Gastroesophageal sphincter (tissue), 4 donors: Measurements from ENCODE around the gene HHAT. TPM values are rescaled to one million over a fixed set of nuclear protein-coding genes. Genes with fewer than 3 reads are reported as not detected.

Experiments used
- ATAC-seq: fragments of 150-250 bp; one replicate; pipeline ENCODE4 v1.9.1; 2016; ENCODE audit warnings: mild to moderate bottlenecking, moderate library complexity
- H3K27ac ChIP-seq, 4 donors: fragments of 200-600 bp; sonication (generic) in 3 of 4; 1 replicate in 3 of 4; 2 replicates in 1 of 4; pipeline ENCODE4 v1.5.1; 2016 to 2019
- H3K27me3 ChIP-seq: fragments of 200-600 bp; sonication (generic); one replicate; pipeline ENCODE4 v1.5.1; 2019
- H3K36me3 ChIP-seq, 2 donors: fragments of 200-600 bp; sonication (generic); one replicate each; pipeline ENCODE4 v1.5.1; 2019; ENCODE audit warnings: control low read depth in 1 of 2
- H3K4me1 ChIP-seq, 3 donors: fragments of 200-600 bp; sonication (generic); 1 replicate in 2 of 3; 2 replicates in 1 of 3; pipeline ENCODE4 v1.5.1; 2016 to 2019; ENCODE audit warnings: control low read depth in 2 of 3
- H3K4me3 ChIP-seq, 2 donors: fragments of 200-600 bp; sonication (generic); one replicate each; pipeline ENCODE4 v1.5.1; 2019; ENCODE audit warnings: mild to moderate bottlenecking in 1 of 2, moderate library complexity in 1 of 2
- H3K9me3 ChIP-seq, 3 donors: fragments of 200-600 bp; sonication (generic); one replicate each; pipeline ENCODE4 v1.5.1; 2017 to 2019; ENCODE audit warnings: control low read depth in 2 of 3
- CTCF ChIP-seq, 4 experiments: fragments of 200-600 bp in 2 of 4; fragments of 450-650 bp in 2 of 4; sonication (generic) in 1 of 4; IDR thresholded peaks; one replicate each; pipeline ENCODE4 v1.5.1; 2017 to 2019; ENCODE audit warnings: antibody characterized with exemption in 4 of 4, mild to moderate bottlenecking in 2 of 4, moderate library complexity in 2 of 4
- EP300 ChIP-seq: sonication (generic); formaldehyde crosslinking; IDR thresholded peaks from one replicate; pipeline ENCODE4 v1.6.1; 2017; ENCODE audit warnings: antibody characterized with exemption, mild to moderate bottlenecking
- POLR2A ChIP-seq, 2 donors: fragments of 450-650 bp; IDR thresholded peaks; one replicate each; pipeline ENCODE4 v1.6.1; 2017; ENCODE audit warnings: antibody characterized with exemption in 2 of 2, mild to moderate bottlenecking in 2 of 2, moderate library complexity in 1 of 2
- POLR2AphosphoS5 ChIP-seq: sonication (generic); formaldehyde crosslinking; IDR thresholded peaks from one replicate; pipeline ENCODE4 v1.6.1; 2017; ENCODE audit warnings: antibody characterized with exemption
- WGBS, 2 donors: methylation state at CpG; one replicate each; pipeline ENCODE4 v1.1.5; 2018; ENCODE audit warnings: low coverage in 1 of 2; 5-methylcytosine and 5-hydroxymethylcytosine counted together
- total RNA-seq, 4 donors: library from RNA; depleted of rRNA; stranded (reverse); fragments of >200 nt; gene quantifications; one replicate each; pipeline ENCODE4 v1.1.0, GENCODE V29; 2016

HHAT gene
- total RNA-seq, 4 donors from 2014 or later, result 1.2 to 2.4 (median 1.9) TPM

GRCh38 chr1:210372931-210373627 is 44.4 kb downstream of the HHAT start:
- Histone ChIP-seq H3K9me3 (no peaks in the 10 kb centered on the region), H3K4me3 (no peak overlapping the region), H3K27me3 (no peaks in the 10 kb centered on the region), H3K27ac (no peak overlapping the region), H3K36me3 (peaks cover 0 to 6% of the 10 kb centered on the region in 2 donors), H3K4me1 (no peaks in the 10 kb centered on the region)
- WGBS, 2 donors, result 75 to 83% methylated on average over 5 to 6 of the region's 6 CpGs
- no peak for ATAC-seq
- TF ChIP-seq POLR2A (IDR thresholded peaks at IDR 0.05) (no peak), CTCF (IDR thresholded peaks at IDR 0.05) (no peak), POLR2AphosphoS5 (no peak), EP300 (no peak)

GRCh38 chr1:210373628-210373877 is 44.9 kb downstream of the HHAT start:
- Histone ChIP-seq H3K27ac (no peak overlapping the region), H3K4me1 (no peaks in the 10 kb centered on the region), H3K9me3 (no peaks in the 10 kb centered on the region), H3K36me3 (peaks cover 0 to 6% of the 10 kb centered on the region in 2 donors), H3K4me3 (no peak overlapping the region), H3K27me3 (no peaks in the 10 kb centered on the region)
- WGBS, 2 donors, result 71 to 80% methylated on average over 1 of the region's 1 CpG
- ATAC-seq, result no peak
- TF ChIP-seq CTCF (IDR thresholded peaks at IDR 0.05) (no peak), EP300 (no peak), POLR2AphosphoS5 (no peak), POLR2A (IDR thresholded peaks at IDR 0.05) (no peak)

- Histone ChIP-seq H3K36me3 (peaks cover 0 to 6% of the 10 kb centered on the region in 2 donors), H3K27me3 (no peaks in the 10 kb centered on the region), H3K9me3 (no peaks in the 10 kb centered on the region), H3K4me3 (no peak overlapping the region), H3K27ac (no peak overlapping the region), H3K4me1 (no peaks in the 10 kb centered on the region)
- 37 to 46% methylated on average over 9 of the region's 9 CpGs for WGBS, 2 donors
- peak; percentile 74 for ATAC-seq
- TF ChIP-seq CTCF (IDR thresholded peaks at IDR 0.05) (peak in 3 of 4 experiments; percentile 17 to 54 (median 29)), POLR2A (IDR thresholded peaks at IDR 0.05) (no peak)
Measured at GRCh38 chr1:210373878-210374599, 45.3 kb downstream of the HHAT start.

- no peaks in the 10 kb centered on the region for H3K4me1 ChIP-seq
- TF ChIP-seq EP300 (no peak), POLR2A (IDR thresholded peaks at IDR 0.05) (no peak), POLR2AphosphoS5 (no peak), CTCF (IDR thresholded peaks at IDR 0.05) (no peak)
- no peak overlapping the region for H3K4me3 ChIP-seq
- ATAC-seq, result no peak
- no peak overlapping the region for H3K27ac ChIP-seq
- 52 to 65% methylated on average over 2 to 3 of the region's 4 CpGs for WGBS, 2 donors
- peaks cover 0 to 3% of the 10 kb centered on the region in 2 donors for H3K36me3 ChIP-seq
- H3K9me3 ChIP-seq, result no peaks in the 10 kb centered on the region
- H3K27me3 ChIP-seq, result no peaks in the 10 kb centered on the region
Measured at GRCh38 chr1:210374600-210374953, 45.9 kb downstream of the HHAT start.

GRCh38 chr1:210376836-210377372 is 48.2 kb downstream of the HHAT start:
- no peak overlapping the region for H3K4me3 ChIP-seq
- WGBS, 2 donors, result 0 to 57% methylated on average over 1 of the region's 1 CpG
- no peaks in the 10 kb centered on the region for H3K9me3 ChIP-seq
- TF ChIP-seq EP300 (no peak), POLR2A (IDR thresholded peaks at IDR 0.05) (no peak), CTCF (IDR thresholded peaks at IDR 0.05) (no peak)
- no peaks in the 10 kb centered on the region for H3K4me1 ChIP-seq
- no peak overlapping the region for H3K27ac ChIP-seq
- ATAC-seq, result no peak
- no peaks in the 10 kb centered on the region for H3K27me3 ChIP-seq
- H3K36me3 ChIP-seq, result no peaks in the 10 kb centered on the region
